Activated T-cell treated with anti-CD3 and anti-CD28 coated beads, Interleukin-2, amount 50 U/mL, for 48 hours (primary cell): ENCODE results near the gene TNFAIP2.
A peak's percentile ranks its signal among the peaks of the same experiment; 100 is the strongest.

Experiments used
- DNase-seq, 2 experiments: peaks; one replicate each; pipeline ENCODE4 v3.0.0-alpha.2; 2020

The TNFAIP2 gene

GRCh38 chr14:103122947-103123633 lies at the start of gene TNFAIP2:
TNFAIP2 (plus strand) TSS chr14:103123461; CDS start chr14:103126458, 2,997 bp downstream.
- no peak for DNase-seq

GRCh38 chr14:103073876-103074728 lies 49.2 kb upstream of the TNFAIP2 start:
- DNase-seq: no peak

- DNase-seq: peak in 1 of 2 experiments; percentile 47
Measured at GRCh38 chr14:103074729-103075367, 48.4 kb upstream of the TNFAIP2 start.

GRCh38 chr14:103078420-103078749 lies 44.9 kb upstream of the TNFAIP2 start:
- peak; percentile 73 to 80 for DNase-seq

- no peak for DNase-seq
Measured at GRCh38 chr14:103078860-103079587, 44.2 kb upstream of the TNFAIP2 start.

- DNase-seq: no peak
Measured at GRCh38 chr14:103081951-103082350, 41.3 kb upstream of the TNFAIP2 start.

- DNase-seq: no peak
Measured at GRCh38 chr14:103084021-103084919, 39.0 kb upstream of the TNFAIP2 start, which contains the start of gene LBHD2. LBHD2 (plus strand) TSS chr14:103084210; CDS start chr14:103086013, 1,803 bp downstream.

GRCh38 chr14:103085106-103086091 lies 37.9 kb upstream of the TNFAIP2 start:
- DNase-seq: no peak

GRCh38 chr14:103086771-103087342 lies 36.4 kb upstream of the TNFAIP2 start:
- no peak for DNase-seq

GRCh38 chr14:103087343-103087835 lies 35.9 kb upstream of the TNFAIP2 start:
- no peak for DNase-seq

GRCh38 chr14:103088921-103089320 lies 34.3 kb upstream of the TNFAIP2 start:
- no peak for DNase-seq

GRCh38 chr14:103089386-103090335 lies 33.6 kb upstream of the TNFAIP2 start:
- no peak for DNase-seq

- no peak for DNase-seq
Measured at GRCh38 chr14:103090481-103091020, 32.7 kb upstream of the TNFAIP2 start.

GRCh38 chr14:103091041-103091882 lies 32.0 kb upstream of the TNFAIP2 start:
- DNase-seq: peak; percentile 84 to 87

GRCh38 chr14:103091883-103092222 lies 31.4 kb upstream of the TNFAIP2 start:
- DNase-seq: no peak

GRCh38 chr14:103093856-103094405 lies 29.3 kb upstream of the TNFAIP2 start:
- no peak for DNase-seq
